ENCODE data around the gene ACLY.
"Not testable (repeated sequence)": the region's sequence is repeated elsewhere in the genome, so short reads cannot be mapped to it uniquely, and the experiment has no call there.

ACLY gene

GRCh38 chr17:41939044-41939692 is 20.4 kb upstream of the ACLY start:
- no peak overlapping the region for H3K4me3 ChIP-seq (ENCODE audit: low read length)
- DNase-seq (ENCODE audit: low read depth): no peak
- no peak for TF ChIP-seq CTCF (conservative IDR thresholded peaks at IDR 0.05; ENCODE audit: low read depth, low read length)

GRCh38 chr17:41937970-41938954 is 19.5 kb upstream of the ACLY start:
- no peak overlapping the region for H3K4me3 ChIP-seq (ENCODE audit: low read length)
- no peak for DNase-seq (ENCODE audit: low read depth)
- no peak for TF ChIP-seq CTCF (conservative IDR thresholded peaks at IDR 0.05; ENCODE audit: low read depth, low read length)

- DNase-seq (ENCODE audit: low read depth): no peak
Observed at GRCh38 chr17:41935641-41936040, 16.9 kb upstream of the ACLY start.

GRCh38 chr17:41932816-41933389 is 14.2 kb upstream of the ACLY start:
- H3K4me3 ChIP-seq (ENCODE audit: low read length): no peak overlapping the region
- TF ChIP-seq CTCF (conservative IDR thresholded peaks at IDR 0.05; ENCODE audit: low read depth, low read length): no peak
- no peak for DNase-seq (ENCODE audit: low read depth)

More at GRCh38 chr17:41935641-41936040, 16.9 kb upstream of the ACLY start:
- no peak overlapping the region for H3K4me3 ChIP-seq (ENCODE audit: low read length)
- no peak for TF ChIP-seq CTCF (conservative IDR thresholded peaks at IDR 0.05; ENCODE audit: low read depth, low read length)

- not testable (repeated sequence) for DNase-seq (ENCODE audit: low read depth); H3K4me3 ChIP-seq (ENCODE audit: low read length)
Observed at GRCh38 chr17:41931715-41932114, 13.0 kb upstream of the ACLY start.

GRCh38 chr17:41930833-41931156 is 12.0 kb upstream of the ACLY start:
- not testable (repeated sequence) for DNase-seq (ENCODE audit: low read depth)
- H3K4me3 ChIP-seq (ENCODE audit: low read length): peak overlapping the region; percentile 86

GRCh38 chr17:41930009-41930832 is 11.5 kb upstream of the ACLY start, which contains the start of gene ODAD4:
Gene ODAD4 (plus strand): TSS chr17:41930617. CDS start chr17:41930724, 107 bp downstream.
- peak within 1 kb of the TSS; percentile 86 for H3K4me3 ChIP-seq (ENCODE audit: low read length)
- peak; percentile 82 for DNase-seq (ENCODE audit: low read depth)
- TF ChIP-seq CTCF (conservative IDR thresholded peaks at IDR 0.05; ENCODE audit: low read depth, low read length): peak; percentile 49

Data from retinal pigment epithelial cell (primary cell).